IPS-18a (cell line): Measurements from ENCODE around the gene CDC25A.

Source experiments
- H3K27ac ChIP-seq: one replicate; pipeline ENCODE4 v1.5.1; 2013; ENCODE audit warnings: low read length
- H3K27me3 ChIP-seq: one replicate; pipeline ENCODE4 v1.6.1; 2013; ENCODE audit warnings: mild to moderate bottlenecking, low read length; ENCODE audit not compliant: control insufficient read depth, insufficient read depth
- H3K36me3 ChIP-seq: one replicate; pipeline ENCODE4 v1.6.1; 2013; ENCODE audit warnings: low read depth, low read length; ENCODE audit not compliant: control insufficient read depth
- H3K4me1 ChIP-seq: one replicate; pipeline ENCODE4 v1.6.1; 2013; ENCODE audit warnings: low read depth, low read length; ENCODE audit not compliant: control insufficient read depth
- H3K4me3 ChIP-seq: one replicate; pipeline ENCODE4 v1.5.1; 2013; ENCODE audit warnings: low read length
- H3K9ac ChIP-seq: one replicate; pipeline ENCODE4 v1.6.1; 2013; ENCODE audit warnings: mild to moderate bottlenecking, low read length, moderate library complexity
- H3K9me3 ChIP-seq: one replicate; pipeline ENCODE4 v1.6.1; 2013; ENCODE audit warnings: low read depth, low read length; ENCODE audit not compliant: control insufficient read depth

The CDC25A gene

GRCh38 chr3:48157950-48158376 is 30.3 kb downstream of the CDC25A start:
- H3K27ac ChIP-seq = no peak overlapping the region
- no peaks in the 10 kb centered on the region for H3K9me3 ChIP-seq
- no peak overlapping the region for H3K4me3 ChIP-seq
- no peaks in the 10 kb centered on the region for H3K27me3 ChIP-seq
- H3K4me1 ChIP-seq = no peaks in the 10 kb centered on the region
- peaks cover 54% of the 10 kb centered on the region for H3K36me3 ChIP-seq
- H3K9ac ChIP-seq = no peak overlapping the region

GRCh38 chr3:48157202-48157840 is 30.9 kb downstream of the CDC25A start:
- no peak overlapping the region for H3K4me3 ChIP-seq
- no peaks in the 10 kb centered on the region for H3K27me3 ChIP-seq
- H3K4me1 ChIP-seq = no peaks in the 10 kb centered on the region
- H3K27ac ChIP-seq = no peak overlapping the region
- peaks cover 48% of the 10 kb centered on the region for H3K36me3 ChIP-seq
- no peaks in the 10 kb centered on the region for H3K9me3 ChIP-seq
- H3K9ac ChIP-seq = no peak overlapping the region

GRCh38 chr3:48156163-48156562 is 32.1 kb downstream of the CDC25A start:
- Histone ChIP-seq H3K9me3 (no peaks in the 10 kb centered on the region), H3K36me3 (peaks cover 36% of the 10 kb centered on the region), H3K27me3 (no peaks in the 10 kb centered on the region), H3K4me3 (no peak overlapping the region), H3K4me1 (no peaks in the 10 kb centered on the region), H3K27ac (no peak overlapping the region), H3K9ac (no peak overlapping the region)

- no peak overlapping the region for H3K27ac ChIP-seq
- H3K36me3 ChIP-seq = peaks cover 28% of the 10 kb centered on the region
- H3K4me3 ChIP-seq = no peak overlapping the region
- H3K9ac ChIP-seq = no peak overlapping the region
- H3K4me1 ChIP-seq = no peaks in the 10 kb centered on the region
- H3K9me3 ChIP-seq = no peaks in the 10 kb centered on the region
- H3K27me3 ChIP-seq = no peaks in the 10 kb centered on the region
Observed at GRCh38 chr3:48155122-48155521, 33.1 kb downstream of the CDC25A start.

GRCh38 chr3:48151807-48152427 is 36.3 kb downstream of the CDC25A start:
- H3K4me1 ChIP-seq = no peaks in the 10 kb centered on the region
- no peaks in the 10 kb centered on the region for H3K36me3 ChIP-seq
- no peak overlapping the region for H3K4me3 ChIP-seq
- no peak overlapping the region for H3K27ac ChIP-seq
- no peaks in the 10 kb centered on the region for H3K27me3 ChIP-seq
- H3K9me3 ChIP-seq = no peaks in the 10 kb centered on the region
- H3K9ac ChIP-seq = no peak overlapping the region

- H3K4me3 ChIP-seq = no peak overlapping the region
- no peak overlapping the region for H3K9ac ChIP-seq
- H3K27ac ChIP-seq = no peak overlapping the region
- H3K4me1 ChIP-seq = no peaks in the 10 kb centered on the region
- H3K36me3 ChIP-seq = no peaks in the 10 kb centered on the region
- no peaks in the 10 kb centered on the region for H3K9me3 ChIP-seq
- no peaks in the 10 kb centered on the region for H3K27me3 ChIP-seq
Observed at GRCh38 chr3:48151058-48151806, 37.0 kb downstream of the CDC25A start.

- Histone ChIP-seq H3K27ac (no peak overlapping the region), H3K4me3 (no peak overlapping the region), H3K9ac (no peak overlapping the region), H3K27me3 (no peaks in the 10 kb centered on the region), H3K36me3 (no peaks in the 10 kb centered on the region), H3K9me3 (no peaks in the 10 kb centered on the region), H3K4me1 (peaks cover 4% of the 10 kb centered on the region)
Observed at GRCh38 chr3:48143992-48144391, 44.2 kb downstream of the CDC25A start.

- Histone ChIP-seq H3K4me3 (no peak overlapping the region), H3K4me1 (peaks cover 4% of the 10 kb centered on the region), H3K36me3 (no peaks in the 10 kb centered on the region), H3K9me3 (no peaks in the 10 kb centered on the region), H3K27ac (no peak overlapping the region), H3K9ac (no peak overlapping the region), H3K27me3 (no peaks in the 10 kb centered on the region)
Observed at GRCh38 chr3:48143567-48143966, 44.6 kb downstream of the CDC25A start.

GRCh38 chr3:48142316-48142870 is 45.8 kb downstream of the CDC25A start:
- no peak overlapping the region for H3K27ac ChIP-seq
- no peak overlapping the region for H3K9ac ChIP-seq
- H3K4me1 ChIP-seq = peaks cover 4% of the 10 kb centered on the region
- H3K9me3 ChIP-seq = no peaks in the 10 kb centered on the region
- H3K4me3 ChIP-seq = no peak overlapping the region
- no peaks in the 10 kb centered on the region for H3K36me3 ChIP-seq
- H3K27me3 ChIP-seq = no peaks in the 10 kb centered on the region

GRCh38 chr3:48141604-48142137 is 46.5 kb downstream of the CDC25A start:
- H3K27me3 ChIP-seq = no peaks in the 10 kb centered on the region
- H3K9me3 ChIP-seq = no peaks in the 10 kb centered on the region
- H3K4me3 ChIP-seq = no peak overlapping the region
- no peaks in the 10 kb centered on the region for H3K36me3 ChIP-seq
- no peak overlapping the region for H3K9ac ChIP-seq
- H3K4me1 ChIP-seq = peaks cover 4% of the 10 kb centered on the region
- H3K27ac ChIP-seq = no peak overlapping the region

GRCh38 chr3:48140936-48141603 is 47.1 kb downstream of the CDC25A start:
- Histone ChIP-seq H3K27me3 (no peaks in the 10 kb centered on the region), H3K27ac (no peak overlapping the region)

More at GRCh38 chr3:48140936-48141603, 47.1 kb downstream of the CDC25A start:
- Histone ChIP-seq H3K4me3 (no peak overlapping the region), H3K36me3 (no peaks in the 10 kb centered on the region), H3K9ac (no peak overlapping the region), H3K9me3 (no peaks in the 10 kb centered on the region), H3K4me1 (peaks cover 4% of the 10 kb centered on the region)
